Astrocyte of the hippocampus (primary cell): ENCODE measurements around the gene DNAJC7.
A peak's percentile ranks its signal among the peaks of the same experiment; 100 is the strongest.
"Not testable (repeated sequence)": the region's sequence is repeated elsewhere in the genome, so short reads cannot be mapped to it uniquely, and the experiment has no call there.

Source experiments
- DNase-seq: peaks from one replicate; pipeline ENCODE4 v3.0.0; 2011; ENCODE audit warnings: low read depth, low spot score

DNAJC7 gene

DNA sequence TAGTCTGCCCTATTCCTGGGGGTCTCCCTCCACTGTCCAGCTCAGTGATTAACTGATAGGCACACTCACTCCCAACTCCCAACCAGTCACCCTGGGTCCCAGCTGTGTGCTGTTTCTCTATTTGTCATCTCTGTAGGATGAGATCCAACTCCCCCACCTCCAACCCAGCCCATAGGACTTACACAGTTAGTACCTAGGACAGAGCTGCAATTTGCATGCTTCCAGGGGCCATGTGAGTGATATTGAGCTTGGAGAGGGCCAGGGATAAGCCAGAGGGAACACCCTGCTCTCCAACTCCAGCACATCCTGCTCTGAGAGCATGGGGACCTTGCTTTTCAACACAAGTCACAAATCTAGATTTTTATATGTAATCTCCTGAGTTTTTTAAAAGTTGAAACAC lies 24.4 kb upstream of the DNAJC7 start:
- no peak for DNase-seq

GRCh38 chr17:42040818-42041217 lies 23.6 kb upstream of the DNAJC7 start:
- no peak for DNase-seq

DNA sequence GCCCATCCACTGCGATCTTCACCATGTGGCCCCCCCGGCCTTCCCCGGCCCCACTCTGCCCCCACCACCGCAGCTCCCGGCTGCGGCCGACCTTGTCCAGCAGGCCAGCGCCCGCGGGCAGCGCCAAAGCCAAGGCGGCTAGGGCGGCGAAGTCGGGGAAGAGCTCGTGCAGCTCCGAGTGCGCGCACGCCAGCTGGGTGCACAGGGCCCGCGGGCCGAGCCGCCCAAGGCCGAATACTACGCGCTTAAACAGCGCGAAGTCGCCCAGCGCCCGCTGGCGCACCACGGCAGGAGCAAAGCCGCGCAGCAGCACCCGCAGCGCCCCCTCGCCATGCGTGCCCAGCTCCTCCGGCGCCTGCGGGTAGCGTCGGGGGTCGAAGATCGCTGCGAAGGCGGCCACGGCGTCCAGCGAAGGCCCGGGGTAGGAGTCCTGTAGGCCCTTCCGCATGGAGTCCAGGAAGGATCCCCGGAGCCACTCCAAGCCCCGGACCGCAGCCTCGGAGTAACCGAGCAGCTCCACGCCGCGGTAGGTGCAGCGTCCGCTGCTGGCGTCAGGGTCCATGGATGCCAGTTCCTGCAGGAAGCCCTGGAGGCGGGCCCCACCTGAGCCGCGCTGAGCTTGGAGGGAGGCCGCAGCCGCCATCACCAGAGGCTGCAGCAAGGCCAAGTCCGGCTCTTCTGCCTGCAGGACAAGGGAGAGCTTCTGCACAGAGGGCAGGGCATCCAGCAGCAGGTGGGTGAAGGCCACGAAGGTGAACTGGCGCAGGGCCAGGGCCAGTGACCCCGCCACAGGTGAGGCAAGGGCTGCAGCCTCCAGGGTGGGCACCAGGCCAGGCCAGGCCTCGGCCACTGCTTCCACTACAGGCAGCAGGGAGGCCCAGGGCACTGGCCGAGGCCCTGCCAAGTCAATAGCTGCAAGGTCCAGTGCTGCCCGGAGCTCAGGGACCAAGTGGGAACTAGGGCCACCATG lies 22.8 kb upstream of the DNAJC7 start:
- DNase-seq = peak; percentile 29

DNA sequence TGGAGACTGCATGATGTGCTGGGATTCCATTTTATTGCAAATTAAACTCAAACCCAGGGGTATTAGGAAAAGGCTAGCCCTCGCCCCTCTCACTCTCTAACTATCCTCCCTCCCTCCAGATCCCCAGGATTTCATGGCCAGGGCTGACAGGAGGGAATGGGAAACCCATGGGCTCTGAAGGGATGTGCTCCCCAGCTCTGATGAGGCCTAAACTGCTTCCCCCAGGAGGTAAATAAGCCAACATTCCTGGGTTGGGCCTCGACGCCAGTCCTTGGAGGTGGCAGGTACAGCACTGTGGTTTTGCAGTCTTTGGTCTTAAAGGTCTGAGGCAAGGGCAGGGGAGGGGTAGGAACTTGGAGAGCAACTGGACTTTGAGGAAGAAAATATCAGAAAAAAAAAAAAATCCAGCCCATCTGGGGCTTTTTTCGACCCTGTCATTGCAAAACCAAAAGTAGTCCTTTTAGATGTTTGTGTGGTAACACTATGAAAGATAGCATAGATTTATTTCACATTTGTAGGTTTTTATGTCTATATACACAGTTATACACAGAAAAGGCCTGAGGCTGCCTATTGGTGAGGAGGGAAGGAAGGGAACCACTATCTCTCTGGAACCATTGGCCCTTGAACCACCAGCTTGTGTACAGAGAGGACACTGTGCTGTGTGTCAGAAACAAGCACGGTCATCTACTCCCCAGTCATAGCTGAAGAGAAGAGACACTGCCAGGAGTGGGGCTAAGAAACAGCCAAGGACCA lies 21.2 kb upstream of the DNAJC7 start:
- DNase-seq = no peak

DNA sequence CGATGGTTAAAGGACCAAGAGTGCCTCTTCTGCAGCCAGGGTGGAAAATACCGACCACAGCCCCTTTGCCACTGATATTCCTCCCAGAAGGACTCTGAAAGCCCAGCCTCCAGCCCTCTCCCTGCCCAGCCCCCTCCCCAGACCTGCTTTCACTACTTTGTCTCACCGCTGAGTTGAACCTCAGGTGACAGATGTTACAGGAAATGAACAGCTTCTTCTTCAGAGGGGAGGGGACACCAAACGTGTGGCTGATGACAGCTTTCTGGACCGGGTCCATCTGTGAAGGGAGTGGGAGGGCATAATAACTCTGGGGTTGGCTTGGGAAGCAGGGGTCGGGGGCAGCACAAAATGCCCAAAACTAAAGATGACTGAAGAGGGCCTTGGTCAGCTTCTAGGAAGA lies 16.8 kb upstream of the DNAJC7 start:
- no peak for DNase-seq

DNA sequence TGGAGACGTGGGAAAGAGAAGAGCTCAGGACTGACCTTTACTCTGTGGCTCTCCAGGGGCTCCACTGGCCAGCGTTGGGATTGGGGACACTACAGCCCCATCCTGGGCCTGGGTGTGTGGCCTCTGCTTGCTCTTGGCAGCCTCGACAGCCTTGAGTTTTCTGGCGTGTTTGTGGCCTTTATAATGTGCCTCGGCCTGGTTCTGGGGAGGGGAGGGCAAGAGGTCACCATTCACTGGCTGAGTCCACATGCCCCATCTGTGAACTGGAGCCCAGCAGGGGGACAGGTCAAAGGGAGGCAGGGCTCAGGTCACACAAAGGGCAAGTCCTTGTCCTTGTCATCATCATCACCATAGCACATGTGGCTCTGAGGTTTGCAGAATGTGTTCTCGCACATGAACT lies 14.3 kb upstream of the DNAJC7 start:
- no peak for DNase-seq

DNA sequence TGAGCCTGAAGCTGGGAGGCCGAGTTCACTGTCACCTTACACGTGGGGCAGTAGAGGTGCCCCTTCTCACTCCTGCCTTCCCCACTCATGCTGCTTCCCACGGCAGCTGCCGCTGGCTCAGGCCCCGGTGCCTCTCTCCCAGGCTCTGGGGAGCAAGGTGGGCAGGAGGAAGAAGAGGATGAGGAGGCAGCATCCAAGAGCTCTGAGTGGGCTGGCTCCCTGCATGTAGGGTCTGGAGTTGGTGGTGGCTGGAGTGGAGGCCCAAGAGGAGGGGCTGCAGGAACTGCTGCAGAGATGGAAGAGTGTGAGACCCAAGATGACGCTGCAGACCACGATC lies 11.5 kb upstream of the DNAJC7 start:
- no peak for DNase-seq

- no peak for DNase-seq
Measured at GRCh38 chr17:42027961-42028790, 10.9 kb upstream of the DNAJC7 start.

DNA sequence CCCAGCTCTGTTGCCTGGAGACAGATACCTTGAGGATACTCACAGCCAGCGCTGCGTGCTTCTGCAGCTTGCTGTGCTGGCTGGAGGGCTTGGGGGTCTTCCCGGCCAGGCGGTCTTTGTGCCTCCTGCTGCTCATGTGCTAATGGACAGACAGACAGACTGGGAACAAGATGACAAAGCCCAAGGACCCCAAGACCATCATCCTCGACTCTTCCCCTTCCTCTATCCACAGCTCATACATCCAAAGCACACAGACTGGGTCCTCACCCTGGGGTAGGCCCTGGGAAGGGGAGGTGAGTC lies 10.3 kb upstream of the DNAJC7 start:
- no peak for DNase-seq

GRCh38 chr17:42026857-42027589 lies 9.8 kb upstream of the DNAJC7 start:
- DNase-seq = no peak

GRCh38 chr17:42025936-42026335 lies 8.7 kb upstream of the DNAJC7 start:
- DNase-seq = no peak

DNA sequence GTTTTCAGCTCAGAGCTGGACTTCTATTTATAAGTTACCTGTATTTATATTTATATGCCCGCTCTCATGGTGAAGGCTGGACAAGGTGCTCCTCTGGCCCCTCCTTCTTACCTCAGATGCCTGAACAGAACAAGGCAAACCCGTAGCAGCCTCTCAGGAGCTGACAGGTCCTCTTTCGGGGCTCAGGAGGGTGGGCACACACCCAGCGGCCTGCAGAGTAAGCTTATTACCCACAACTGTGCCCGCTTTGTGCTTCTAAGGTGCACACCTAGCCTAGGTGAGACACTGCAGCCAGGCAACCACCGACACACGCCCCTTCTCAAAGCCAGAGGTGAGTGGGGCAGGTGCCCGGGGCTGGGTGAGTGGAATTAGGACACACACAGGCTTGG lies 7.9 kb upstream of the DNAJC7 start:
- no peak for DNase-seq

- DNase-seq = no peak
Measured at GRCh38 chr17:42023524-42024349, 6.5 kb upstream of the DNAJC7 start.

DNA sequence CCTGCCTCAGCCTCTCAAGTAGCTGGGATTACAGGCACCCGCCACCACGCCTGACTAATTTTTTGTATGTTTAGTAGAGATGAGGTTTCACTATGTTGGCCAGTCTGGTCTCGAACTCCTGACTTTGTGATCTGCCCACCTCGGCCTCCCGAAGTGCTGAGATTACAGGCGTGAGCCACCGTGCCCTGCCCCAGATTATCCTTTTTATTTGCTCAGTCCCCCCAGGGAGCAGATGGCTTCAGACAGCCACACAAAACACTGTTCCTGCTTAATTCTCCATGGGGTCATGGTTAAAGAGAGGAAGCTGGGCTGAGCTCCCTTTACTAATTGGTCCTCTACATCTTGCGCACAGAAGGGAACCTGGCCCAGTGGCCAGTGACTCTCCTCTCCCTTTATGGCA lies 3.6 kb upstream of the DNAJC7 start:
- DNase-seq = not testable (repeated sequence)

DNA sequence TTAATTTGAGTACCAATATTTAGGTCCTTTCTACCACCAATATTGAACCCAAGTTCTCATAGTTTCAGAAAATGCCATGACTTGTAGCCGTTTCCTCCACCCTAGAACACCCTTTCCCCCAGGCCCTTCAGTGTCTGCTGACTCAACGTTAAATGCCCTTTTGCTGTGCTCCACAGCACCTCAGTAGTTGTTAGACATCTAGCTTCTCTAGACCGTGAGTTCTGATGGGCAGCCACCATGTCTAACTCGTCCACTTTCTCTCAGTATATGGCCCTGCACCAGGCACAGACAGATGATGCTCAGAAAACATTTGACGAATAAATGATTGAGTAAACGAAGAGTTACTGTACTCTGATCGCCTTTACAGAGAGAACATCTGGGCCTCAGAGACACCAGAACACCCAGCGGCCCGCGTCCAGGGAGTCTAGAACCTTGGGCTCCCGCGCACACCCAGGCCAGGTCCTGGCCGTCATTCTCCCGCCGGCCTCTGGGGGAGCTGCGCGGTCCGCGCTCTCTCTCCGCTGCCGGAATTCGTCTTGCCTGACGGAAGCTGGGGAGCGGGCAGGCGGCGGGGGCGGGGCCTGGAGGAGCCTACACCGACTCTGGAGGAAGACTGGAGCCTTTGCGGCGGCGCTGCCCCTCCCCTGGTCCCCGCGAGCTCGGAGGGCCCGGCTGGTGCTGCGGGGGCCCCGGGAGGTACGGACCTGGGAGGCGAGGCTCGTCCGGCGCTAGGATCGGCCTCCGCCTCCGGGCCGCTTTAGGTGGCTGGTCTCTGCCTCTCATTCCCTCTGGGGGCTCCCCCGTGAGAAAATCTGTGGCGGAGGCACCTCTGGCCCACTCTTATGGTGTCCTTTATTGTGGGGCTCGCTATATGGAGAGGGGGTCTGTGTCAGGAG lies 2.5 kb upstream of the DNAJC7 start, which contains the start of gene NKIRAS2:
Gene NKIRAS2 (plus strand): TSS at position 582 of the 896 bp plus-strand sequence. CDS start 1,488 bp downstream, outside the sequence.
- peak; percentile 97 for DNase-seq

GRCh38 chr17:42018988-42019387 lies 1.7 kb upstream of the DNAJC7 start:
- no peak for DNase-seq

DNA sequence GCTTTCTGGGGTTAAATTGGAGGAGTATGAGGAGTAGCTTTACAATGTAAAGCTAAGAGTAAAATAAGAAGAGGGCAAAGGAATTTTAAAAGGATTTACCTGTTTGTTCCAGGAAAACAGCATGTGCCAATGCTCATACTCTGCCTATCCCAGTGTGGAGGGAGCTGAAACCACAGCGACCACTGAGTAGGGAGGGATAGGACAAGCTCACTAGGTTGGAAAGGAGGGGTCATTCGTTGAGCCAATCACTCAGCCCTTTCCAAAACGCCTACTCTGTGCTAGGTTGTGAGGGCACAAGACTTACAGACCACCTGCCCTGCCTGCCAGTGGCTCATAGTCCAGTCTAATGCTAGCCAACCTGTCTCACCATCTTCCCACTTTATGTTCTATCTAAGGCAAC lies 1.1 kb upstream of the DNAJC7 start:
- DNase-seq = no peak

DNA sequence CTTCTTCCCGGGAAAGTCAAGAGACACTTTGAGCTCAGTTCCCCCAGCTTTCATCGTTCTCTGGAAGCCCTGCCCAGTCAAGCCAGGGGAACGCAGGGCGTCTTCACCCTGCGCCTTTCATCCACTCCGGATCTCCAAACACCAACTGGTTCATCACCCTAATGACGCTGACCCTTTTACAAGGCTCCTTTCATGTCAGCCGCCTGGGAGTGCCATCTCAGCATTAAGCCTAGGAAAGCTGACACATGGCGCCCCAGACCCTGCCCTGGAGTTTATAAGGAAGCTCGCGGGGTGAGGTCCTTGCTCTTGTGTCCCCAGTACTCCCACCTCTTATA lies 594 bp upstream of the DNAJC7 start:
- no peak for DNase-seq

- DNase-seq = peak; percentile 59
Measured at GRCh38 chr17:42016411-42016831, 818 bp downstream of the DNAJC7 start.

GRCh38 chr17:42013740-42014139 lies 3.5 kb downstream of the DNAJC7 start:
- DNase-seq = not testable (repeated sequence)
